ENCODE data around the gene B3GAT3.
A peak's percentile ranks its signal among the peaks of the same experiment; 100 is the strongest.
"Not testable (repeated sequence)": the region's sequence is repeated elsewhere in the genome, so short reads cannot be mapped to it uniquely, and the experiment has no call there.

B3GAT3 gene

DNA sequence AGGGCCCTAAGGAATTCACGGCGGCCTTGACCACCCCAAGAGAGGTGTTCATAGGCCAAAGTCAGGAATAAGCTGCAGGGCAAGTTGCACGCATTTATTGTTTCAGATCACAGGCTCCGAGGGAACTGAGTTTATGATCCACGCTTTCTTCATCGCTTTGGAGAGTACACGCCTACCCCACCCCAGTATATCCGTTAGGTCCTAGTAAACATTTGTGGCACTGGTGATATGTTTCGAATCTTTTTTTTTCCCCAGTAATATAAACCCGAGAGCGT lies 23.8 kb upstream of the B3GAT3 start:
- DNase-seq, result no peak

DNA sequence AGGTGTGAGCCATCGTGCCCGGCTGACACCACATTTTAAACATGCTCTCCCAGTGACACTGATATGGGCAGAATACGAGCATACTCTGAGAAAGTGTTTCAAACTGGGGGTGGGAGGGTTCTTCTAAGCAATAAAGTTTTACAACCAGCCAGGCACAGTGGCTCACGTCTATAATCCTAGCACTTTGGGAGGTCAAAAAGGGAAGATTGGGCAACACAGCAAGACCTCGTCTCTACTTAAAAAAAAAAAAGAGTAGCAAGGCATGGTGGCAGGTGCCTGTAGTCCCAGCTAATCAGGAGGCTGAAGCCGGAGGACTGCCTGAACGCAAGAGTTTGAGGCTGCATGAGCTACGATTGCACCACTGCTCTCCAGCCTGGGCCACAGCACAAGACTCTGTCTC lies 22.4 kb upstream of the B3GAT3 start:
- DNase-seq, result no peak

DNA sequence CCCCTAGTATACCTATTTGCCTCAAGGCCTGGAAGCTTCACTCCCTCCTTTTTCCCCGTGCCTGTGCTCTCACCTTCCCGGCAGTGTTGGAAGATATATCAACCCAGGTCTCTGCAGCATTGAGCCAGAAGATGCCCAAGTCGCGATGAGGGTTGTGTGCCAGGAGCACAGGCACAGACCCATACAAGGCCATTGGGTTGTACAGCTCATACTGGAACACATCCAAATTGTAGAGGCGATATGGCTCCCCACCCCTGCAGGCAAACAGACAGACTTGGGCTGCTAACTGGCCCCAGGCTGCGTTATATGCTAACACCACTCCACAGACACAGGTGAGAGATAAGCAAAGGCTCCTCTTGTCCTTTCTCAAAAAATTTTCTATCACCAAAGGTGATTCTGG lies 10.7 kb upstream of the B3GAT3 start:
- DNase-seq, result no peak

DNA sequence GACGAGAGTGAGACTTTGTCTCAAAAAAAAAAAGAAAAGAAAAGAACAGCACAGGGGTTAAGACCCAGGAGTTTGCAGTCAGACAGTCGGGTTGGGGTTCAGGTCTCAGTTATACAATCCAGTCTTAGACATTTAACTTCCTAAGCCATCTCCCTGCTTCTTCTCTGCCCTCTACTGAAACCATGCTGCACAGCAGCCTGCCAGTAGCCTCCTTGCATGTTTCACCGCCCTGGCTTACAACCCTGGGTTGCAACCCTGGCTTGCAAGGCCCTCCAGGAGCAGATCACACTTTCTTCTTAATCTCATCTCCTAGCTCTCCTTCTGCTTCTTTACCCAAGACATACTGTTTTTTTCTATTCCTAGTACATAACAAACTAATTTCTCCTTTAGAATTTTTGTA lies 5.9 kb upstream of the B3GAT3 start:
- DNase-seq, result peak; percentile 26

DNA sequence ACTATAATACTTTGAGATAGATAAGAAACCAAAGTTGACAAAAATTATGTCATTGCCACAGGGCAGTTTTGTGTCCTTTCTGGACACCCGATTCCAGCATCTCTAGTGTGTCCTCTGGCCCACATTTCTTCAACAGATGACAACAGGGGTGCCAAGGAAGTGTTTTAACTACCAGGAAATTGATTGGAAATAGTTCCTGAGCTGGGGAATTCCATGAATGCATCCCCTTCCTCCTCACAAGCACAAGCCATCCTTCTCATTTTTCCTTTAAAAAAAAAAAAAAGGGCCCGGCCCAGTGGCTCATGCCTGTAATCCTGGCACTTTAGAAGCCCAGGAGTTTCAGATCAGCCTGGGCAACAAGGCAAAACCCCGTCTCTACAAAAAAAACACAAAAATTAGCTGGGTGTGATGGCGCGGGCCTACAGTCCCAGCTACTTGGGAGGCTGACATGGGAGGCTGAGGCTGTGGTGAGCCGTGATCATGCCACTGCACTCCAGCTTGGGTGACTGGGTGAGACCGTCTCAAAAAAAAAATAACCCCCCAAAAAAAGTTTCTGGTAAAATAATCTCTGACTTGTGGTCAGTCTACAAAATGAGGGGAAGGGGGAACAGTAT lies 797 bp upstream of the B3GAT3 start:
- DNase-seq, result peak; percentile 29

DNA sequence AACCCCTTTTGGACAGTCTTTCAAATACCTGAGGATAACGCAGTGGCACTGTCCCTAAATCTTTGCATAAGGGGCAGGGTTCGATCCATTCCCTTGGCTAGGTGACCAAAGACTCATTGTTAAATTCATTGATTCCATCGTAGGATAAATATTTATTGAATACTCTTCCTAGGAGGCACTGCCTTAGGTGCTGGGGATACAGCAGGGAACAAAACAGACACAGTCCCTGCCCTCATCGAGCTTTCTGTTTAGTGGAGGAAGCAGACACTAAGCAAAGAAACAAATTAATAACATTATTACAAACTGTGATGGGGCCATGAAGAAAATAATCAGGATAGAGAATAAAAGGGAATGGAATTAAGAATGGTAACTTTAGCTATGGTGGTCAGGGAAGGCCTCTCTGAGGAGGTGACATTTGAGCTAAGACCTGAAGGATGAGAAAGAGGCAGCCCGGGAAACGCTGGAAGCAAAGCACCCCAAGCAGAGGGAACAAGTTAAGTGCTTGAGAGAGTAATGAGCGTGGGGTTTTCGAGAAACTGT lies 689 bp downstream of the B3GAT3 start:
- DNase-seq, result no peak

DNA sequence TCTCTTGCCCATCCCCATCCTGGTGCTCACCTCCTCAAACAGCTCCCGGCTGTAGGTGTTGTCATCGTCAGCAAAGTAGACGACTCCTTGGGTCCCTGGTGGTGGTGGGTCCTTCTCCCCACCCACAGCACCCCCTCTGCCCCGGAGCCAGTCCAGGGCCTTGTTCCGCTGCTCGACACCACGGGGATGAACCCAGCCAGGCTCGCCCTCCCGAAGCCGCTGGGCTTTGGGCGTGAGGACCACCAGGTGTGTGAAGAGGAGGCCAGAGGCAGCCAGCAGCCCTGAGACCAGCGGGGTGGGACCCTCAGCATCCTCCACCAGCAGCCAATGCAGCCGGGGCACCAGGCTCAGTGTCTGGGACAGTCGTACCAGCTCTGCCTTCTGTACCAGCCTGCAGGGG lies 4.8 kb downstream of the B3GAT3 start:
- not testable (repeated sequence) for DNase-seq

DNA sequence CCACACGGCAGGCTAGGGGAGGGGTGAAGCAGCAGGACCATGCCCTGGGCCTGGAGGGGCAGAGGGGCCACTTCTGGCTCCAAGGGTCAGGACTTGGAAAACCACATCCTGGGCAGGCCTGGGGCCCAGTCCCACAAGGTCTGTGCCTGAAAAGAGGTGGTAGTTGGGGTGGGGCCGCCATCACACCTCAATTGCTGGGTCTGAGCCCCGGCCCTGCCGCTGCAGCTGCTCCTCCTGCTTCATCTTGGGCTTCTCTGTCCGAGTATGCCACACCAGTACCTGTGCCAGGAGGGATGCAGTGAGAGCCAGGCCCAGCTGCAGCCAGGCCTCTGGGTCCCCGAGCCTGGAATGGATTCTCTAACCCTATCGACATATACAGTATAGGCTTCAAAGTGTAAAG lies 6.3 kb downstream of the B3GAT3 start:
- DNase-seq, result no peak

DNA sequence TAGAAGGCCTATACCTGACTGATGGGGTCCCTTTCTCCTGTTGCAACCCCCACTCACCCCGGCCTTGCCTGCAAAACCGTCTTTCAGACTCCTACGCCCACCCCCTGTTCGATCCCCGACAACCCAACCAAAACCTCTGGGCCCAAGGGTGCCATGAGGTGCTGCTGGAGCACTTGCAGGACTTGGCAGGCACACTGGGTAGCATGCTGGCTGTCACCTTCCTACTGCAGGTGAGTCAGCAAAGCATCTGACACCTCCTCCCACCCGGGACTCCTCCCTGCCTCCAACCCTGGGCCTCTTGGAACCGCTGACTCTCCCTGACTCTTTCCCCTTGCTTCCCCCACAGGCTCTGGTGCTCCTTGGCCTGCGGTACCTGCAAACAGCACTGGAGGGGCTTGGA lies 7.5 kb downstream of the B3GAT3 start:
- DNase-seq, result no peak

DNA sequence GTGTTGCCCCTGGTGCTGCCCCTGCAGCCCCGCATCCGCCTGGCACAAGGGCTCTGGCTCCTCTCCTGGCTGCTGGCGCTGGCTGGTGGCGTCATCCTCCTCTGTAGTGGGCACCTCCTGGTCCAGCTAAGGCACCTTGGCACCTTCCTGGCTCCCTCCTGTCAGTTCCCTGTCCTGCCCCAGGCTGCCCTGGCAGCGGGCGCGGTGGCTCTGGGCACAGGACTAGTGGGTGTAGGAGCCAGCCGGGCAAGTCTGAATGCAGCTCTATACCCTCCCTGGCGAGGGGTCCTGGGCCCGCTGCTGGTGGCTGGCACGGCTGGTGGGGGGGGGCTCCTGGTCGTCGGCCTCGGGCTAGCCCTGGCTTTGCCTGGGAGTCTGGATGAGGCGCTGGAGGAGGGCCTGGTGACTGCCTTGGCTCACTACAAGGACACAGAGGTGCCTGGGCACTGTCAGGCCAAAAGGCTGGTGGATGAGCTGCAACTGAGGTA lies 8.5 kb downstream of the B3GAT3 start:
- DNase-seq, result no peak

DNA sequence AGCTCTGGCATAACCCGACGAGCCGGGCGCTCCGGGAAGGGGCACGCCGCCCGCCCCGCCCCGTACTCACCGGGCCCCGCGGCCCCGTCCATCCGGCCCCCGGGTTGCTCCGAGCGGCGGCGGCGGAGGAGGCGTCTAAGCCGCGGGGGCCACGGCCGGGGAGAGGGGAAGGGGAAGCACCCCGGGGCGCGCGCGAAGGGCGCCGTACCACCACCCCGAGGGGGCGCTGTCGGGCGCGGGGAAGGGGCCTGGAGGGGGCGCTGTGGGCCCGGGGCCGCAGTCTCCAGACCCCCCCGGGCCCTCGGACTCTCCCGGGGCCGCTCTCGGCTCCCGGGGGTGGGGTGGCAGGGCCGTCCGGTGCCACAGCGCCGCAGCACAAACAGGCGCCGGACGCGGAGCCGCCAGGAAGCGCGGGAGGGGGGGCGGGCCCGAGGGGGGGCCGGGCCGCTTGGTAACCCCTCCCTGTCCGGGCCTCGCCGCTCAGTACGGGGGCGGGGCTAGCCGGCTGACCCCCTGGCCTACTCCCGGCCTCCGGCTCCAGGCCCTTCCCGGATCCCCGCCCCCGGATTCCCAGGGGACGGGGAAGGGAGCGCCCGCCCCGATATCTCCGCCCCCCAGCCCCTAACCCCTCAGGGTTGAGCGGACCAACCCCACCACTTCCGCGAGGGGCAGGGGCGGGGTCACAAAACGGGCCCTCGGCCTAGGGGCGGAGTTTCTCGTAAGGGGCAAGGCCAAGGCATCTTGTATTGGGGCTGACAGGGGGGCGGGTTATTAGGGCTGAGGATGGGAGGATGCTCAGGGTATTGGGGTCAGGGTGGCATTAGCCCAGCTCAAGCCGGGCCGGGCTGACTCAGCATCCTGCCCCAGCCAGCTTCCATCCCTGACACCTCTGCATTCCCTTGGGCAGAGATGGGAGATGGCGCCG lies 9.2 kb downstream of the B3GAT3 start, which contains the start of the genes EML3 and ROM1:
Gene EML3 (minus strand): TSS at position 410 of the 925 bp plus-strand sequence. CDS start 318 bp downstream, at position 92.
Gene ROM1 (plus strand): TSS at position 892 of the 925 bp plus-strand sequence. CDS start 25 bp downstream, at position 917.
- DNase-seq, result peak; percentile 95

DNA sequence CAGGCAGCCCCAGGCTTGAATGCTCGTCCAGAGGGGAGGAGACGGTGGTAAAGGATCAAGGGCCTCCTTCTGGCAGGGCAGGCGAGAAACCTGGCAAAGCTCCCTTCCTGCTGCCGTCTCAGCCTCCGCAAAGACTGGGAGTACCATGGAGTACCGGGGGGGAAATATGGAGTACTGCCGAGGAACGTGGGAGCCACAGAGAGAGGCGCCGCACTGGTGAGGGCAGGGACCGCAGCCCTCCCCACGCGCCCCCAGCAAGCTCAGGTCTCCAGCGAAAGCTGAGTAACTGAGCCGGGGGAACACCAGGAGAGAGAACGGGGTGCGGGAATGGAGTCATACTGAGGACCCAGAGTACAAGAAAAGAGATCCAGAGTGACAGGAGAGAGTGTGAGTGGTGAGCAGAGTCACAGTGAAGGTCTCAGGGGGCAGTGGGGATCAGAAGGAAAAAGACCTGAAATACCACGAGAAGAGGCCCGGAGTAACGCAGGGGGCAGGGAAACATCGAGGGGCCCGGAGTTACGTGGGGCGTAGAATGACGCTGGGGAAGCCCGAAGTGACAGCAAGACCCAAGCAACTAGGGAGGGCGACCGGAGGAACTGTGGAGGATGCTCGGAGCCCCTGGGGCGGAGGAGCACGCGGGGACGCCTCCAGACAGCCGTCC lies 10.0 kb downstream of the B3GAT3 start:
- DNase-seq, result no peak

DNA sequence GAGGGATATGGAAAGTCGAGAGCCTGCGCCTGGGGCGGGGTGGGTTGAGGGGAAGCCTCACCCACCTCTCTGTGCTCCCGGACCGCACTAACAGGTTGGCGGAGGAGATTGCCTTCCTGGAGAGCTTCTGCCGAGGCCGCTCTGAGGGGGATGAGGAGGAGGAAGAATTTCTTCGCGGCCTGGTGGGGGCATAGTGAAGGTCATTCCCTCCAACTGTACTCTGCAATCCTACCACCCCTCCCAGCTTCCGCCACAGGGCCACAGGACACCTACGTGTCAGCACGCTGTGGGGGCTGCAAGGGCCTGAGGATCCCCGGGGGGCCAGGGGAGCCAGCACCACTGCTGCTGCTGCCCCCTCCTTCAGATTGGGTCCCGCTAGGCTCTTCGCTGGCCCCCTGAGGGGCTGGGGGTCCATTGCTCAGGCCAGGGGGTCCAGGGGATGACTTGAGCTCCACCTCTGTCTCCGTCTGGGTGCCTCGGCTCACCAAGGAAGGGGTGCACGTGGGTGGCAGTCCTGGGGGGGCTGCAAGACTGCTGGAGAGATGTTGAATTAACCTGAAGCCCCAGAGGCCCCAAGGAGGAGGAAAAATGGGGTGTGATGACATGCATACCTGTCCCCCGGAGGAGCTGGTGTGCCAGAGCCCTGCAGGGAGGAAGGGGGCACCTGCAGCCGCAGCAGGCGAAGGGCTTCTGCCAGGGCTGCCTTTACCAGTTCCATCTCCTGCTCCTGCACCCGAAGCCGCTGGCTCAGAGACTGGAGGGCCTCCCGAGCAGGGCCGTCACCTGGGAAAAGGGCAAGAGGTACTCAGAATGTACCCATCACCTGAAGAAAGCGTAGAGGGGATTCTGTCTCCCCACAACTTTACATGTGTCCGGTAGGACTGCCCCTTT lies 10.7 kb downstream of the B3GAT3 start:
- DNase-seq, result no peak

DNA sequence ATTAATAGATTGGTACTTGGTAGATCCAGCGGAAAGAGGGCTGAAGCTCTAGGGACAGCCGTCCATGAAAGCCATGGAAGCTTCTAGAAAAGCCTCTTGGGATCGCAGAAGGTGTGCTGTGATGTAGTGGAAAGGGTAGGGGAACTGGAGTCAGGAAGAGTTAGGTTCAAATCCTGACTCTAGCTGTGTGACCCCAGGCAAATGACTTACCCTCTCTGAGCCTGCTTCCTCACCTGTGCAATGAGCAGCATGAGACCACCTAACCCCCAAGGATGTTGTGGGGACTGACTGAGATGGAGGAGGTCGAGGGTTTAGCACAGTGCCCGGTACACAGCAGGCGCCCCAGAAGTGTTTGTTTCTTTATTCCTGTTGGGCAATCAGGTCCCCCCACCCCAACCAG lies 11.4 kb downstream of the B3GAT3 start:
- no peak for DNase-seq

DNA sequence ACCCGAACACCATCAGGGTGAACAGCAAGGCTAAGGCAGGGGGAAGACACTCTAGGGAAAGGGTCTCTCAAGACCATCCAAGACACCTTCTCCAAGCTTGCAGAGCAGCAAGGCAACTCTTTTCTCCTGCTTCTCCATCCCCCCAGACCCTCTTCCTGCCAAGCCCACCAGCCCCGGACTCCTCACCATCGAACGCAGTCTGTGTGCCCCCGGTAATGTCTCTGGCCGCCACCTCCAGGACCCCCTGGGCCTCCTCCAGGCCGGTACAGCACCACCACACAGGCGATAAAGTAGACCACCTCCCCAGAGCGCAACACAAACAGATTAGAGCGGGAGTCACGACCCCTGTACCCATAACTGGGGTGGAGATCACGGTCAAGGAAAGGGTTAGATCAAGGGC lies 13.0 kb downstream of the B3GAT3 start:
- DNase-seq, result no peak

DNA sequence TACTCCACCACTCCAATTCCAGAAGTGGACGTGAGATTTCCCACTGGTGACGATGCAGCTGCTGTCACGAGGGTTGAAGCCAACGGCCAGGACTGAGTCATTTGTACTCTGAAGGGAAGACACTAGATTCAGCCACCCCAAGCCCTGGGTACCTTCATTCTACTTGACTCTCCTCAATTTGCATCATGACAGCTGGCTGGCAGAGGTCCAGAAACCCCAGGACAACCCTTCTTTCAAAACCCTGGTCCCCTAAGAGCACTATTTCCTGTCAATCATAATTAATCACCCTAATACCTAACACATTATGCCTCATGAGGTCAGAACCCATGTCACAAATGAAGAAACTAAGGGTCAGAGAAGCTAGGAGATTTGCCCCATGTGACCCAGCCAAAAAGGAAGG lies 14.1 kb downstream of the B3GAT3 start:
- no peak for DNase-seq

DNA sequence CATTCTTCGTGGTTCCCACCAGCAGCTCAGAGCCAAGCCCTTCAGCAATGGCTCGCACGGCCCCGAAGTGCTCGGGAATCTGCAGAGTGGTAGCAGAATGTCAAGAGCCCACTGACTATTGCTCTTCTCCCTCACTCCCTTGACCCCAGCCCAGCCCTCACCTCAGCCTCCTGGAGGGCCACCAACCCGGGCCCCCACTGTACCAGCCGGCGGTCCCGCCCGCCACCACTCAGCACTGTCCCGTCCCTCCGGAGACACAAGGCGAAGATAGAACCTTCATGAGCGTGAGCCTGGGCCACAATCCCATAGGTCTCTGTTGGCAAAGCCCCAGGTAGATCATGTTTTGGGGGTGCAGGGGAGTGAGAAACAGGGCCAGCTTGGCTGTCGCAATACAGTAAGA lies 15.9 kb downstream of the B3GAT3 start:
- DNase-seq, result no peak

DNA sequence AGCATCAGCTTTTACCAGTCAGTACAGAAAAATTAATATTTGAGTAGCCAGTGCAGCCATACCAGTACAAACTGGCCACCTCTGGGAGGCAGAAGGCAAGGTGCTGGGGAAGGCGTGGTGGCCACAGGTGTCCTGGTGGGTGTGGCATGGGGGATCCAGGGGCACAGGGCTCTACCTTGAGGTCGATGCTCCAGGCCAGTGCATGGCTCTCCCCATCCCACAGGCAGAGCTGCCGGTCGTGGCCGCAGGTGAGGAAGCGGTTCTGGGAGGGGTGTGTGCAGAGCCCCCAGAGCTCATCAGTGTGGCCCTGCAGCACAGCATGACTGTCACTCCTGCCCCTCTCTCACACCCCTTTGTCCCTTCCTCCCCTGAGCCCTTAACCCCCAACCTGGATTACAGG lies 16.3 kb downstream of the B3GAT3 start:
- DNase-seq, result no peak

DNA sequence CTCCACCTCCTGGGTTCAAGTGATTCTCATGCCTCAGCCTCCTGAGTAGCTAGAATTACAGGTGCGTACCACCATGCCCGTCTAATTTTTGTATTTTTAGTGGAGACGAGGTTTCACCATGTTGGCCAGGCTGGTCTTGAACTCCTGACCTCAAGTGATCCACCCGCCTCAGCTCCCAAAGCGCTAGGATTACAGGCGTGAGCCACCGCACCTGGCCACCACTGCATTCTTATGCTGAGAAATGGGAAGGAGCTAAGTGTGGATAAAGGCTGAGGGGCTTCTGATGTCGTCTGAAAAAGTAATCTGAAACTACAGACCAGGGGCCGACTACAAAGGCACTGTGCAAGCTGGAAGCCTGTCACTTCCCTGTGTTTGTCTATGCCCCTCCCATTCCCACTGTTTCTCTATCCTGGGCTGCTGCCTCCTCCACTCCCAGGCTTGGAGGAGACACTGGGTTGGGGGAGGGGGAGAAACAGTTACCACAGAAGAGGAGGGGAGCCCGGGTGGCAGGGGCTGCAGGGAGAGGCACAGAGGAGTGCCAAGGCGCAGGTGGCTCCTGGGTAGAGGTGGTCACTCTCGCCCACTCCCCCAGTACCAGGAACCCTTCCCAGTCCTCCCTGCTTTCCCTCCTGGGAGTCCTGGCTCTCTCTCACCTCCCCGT lies 17.2 kb downstream of the B3GAT3 start:
- no peak for DNase-seq

DNA sequence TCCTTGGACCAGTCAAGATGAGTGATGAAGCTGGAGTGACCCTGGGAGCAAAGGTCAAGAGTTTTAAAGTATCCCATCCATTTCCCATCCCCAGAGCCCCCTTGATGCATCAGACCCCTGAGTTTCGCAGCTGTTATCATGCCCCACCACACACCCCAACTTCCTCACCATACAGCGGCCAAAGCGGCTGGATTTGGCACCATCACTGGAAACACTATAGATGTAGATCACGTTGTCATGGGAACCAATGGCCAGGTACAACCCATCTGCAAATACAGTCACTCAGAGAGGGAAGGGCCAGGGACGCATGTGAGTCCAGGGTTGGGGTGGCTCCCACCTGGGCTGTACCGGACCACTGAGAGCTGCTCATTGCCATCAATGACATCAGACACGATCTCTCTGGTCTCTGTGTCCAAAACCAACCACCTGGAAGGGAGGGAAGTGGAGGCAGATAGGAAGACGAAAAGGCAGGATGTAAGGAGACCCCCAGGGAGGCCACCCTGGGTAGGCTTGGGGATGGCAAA lies 17.9 kb downstream of the B3GAT3 start:
- DNase-seq, result no peak

DNA sequence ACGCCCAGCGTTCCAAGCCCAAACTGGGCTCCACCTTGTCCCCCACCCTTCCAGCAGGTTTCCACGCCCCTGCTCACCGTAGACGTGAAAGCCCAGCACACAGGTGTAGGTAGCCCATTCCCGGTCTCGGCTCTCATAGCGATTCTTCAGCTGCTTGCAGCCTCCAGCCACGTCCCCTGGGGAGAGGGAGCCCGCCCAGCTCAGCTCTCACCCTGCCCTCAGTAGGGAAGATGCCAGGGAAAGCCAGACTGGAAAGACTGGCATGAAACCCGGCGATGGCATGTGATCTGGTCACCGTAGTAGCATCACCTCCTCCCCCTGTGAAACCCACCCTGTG lies 18.7 kb downstream of the B3GAT3 start:
- DNase-seq, result no peak

All from CD4-positive, alpha-beta T cell treated with Interleukin-21 for 1 hour (primary cell).